ENCODE measurements around the gene UCN2.
"Not testable (repeated sequence)": the region's sequence is repeated elsewhere in the genome, so short reads cannot be mapped to it uniquely, and the experiment has no call there.

- TF ChIP-seq CTCF (conservative IDR thresholded peaks at IDR 0.05); ZFX (IDR thresholded peaks at IDR 0.05): not testable (repeated sequence)
These were observed 32.9 kb downstream of the UCN2 start for GRCh38 chr3:48530701-48531100.
